Forelimb muscle (tissue), 1 donor: Measurements from ENCODE around the gene PGBD5. TPM values are rescaled to one million over a fixed set of nuclear protein-coding genes. Genes with fewer than 3 reads are reported as not detected.

Experiments
- DNase-seq: peaks from one replicate; pipeline ENCODE4 v3.0.0-alpha.2; 2013; ENCODE audit warnings: low read depth
- polyA plus RNA-seq: library from polyadenylated mRNA; unstranded; fragments of 120-200 nt; gene quantifications from one replicate; pipeline ENCODE4 v1.2.1, GENCODE V29; 2013; ENCODE audit not compliant: insufficient read length

Gene PGBD5
- polyA plus RNA-seq, 1 donor, result 13.5 TPM

DNA sequence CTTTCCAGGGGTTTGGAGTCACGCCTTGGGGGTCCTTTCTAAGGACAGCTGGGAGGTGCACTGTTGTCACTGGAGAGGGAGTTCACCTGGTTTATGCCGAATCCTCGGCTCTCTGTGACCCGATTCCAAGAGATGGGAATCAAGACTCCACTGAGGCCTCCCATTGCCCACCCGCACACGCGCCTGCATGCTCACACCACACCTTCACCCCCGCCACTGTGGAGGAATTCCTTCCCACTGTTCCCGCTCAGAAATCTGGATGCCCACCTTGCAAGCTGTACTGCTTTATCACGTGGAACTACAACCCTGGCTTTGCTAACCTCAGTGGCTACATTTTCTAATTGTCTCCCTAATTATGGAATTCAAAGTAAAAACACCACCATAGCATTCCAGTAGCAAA is 29.2 kb downstream of the PGBD5 start:
- no peak for DNase-seq

- no peak for DNase-seq
These were observed 30.2 kb downstream of the PGBD5 start for GRCh38 chr1:230395932-230396331.

- no peak for DNase-seq
These were observed 31.4 kb downstream of the PGBD5 start for GRCh38 chr1:230394741-230395140.

- no peak for DNase-seq
These were observed 32.0 kb downstream of the PGBD5 start for GRCh38 chr1:230394134-230394533.

DNA sequence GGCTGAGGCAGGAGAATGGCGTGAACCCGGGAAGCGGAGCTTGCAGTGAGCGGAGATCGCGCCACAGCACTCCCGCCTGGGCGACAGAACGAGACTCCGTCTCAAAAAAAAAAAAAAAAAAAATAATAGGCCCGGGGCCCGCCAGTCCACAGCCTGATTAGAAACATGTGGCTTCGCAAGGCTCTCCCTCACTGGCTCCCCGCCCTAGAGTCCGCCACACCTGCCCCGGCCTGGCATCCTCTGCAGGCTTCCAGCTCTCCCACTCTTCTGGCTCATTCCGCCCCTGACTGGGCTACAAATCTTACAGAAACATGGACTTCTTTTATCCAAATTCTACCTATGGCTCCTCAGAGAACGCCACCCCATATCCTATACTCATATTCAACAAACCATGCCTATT is 32.4 kb downstream of the PGBD5 start:
- no peak for DNase-seq

DNA sequence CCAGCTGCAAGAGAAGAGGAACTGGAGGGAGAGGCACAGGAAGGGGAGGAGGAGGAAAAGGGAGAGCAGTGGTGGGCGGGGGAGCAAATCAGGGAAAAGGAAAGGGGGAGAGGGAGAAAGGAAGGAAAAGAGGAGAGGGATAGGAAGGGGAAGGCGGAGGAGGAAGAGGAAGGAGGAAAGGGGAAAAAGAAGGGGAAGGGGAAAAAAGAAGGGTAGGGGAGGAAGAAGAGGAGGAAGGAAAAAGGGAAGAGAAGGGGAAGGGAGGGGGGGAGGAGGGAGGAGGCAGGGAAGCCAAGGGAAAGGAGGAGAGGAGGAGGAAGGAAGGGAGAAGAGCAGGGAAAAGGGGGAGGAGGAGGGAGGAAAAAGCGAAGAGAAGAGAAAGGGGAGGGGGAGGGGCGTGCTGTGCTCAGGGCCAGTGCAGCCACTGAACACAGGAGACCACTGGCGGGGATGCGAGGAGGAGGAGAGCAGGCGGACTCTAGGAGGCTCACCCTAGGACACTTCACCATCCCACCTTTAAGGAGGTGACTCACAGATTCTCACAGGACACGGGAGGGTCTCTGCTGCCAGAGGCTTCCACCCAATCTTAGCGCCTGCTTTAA is 33.1 kb downstream of the PGBD5 start:
- no peak for DNase-seq

DNA sequence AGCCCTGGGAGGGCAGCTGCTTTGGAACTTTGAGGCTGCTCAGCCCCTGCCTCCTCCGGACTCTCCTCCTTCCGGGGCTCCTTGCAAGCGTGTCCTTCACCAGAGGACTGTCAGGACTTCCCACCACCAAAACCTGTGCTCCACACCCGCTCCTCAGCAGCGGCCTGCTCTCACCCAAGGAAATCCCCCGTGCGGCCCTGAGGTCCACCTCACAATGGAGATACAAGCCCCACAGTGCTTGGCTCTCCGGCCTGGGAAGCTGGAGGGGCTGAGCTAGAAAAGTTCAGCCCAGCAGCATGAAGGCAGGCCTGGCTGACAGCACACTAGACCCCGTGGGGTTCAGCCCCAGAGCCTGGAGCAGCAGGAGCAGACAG is 33.6 kb downstream of the PGBD5 start:
- no peak for DNase-seq

DNA sequence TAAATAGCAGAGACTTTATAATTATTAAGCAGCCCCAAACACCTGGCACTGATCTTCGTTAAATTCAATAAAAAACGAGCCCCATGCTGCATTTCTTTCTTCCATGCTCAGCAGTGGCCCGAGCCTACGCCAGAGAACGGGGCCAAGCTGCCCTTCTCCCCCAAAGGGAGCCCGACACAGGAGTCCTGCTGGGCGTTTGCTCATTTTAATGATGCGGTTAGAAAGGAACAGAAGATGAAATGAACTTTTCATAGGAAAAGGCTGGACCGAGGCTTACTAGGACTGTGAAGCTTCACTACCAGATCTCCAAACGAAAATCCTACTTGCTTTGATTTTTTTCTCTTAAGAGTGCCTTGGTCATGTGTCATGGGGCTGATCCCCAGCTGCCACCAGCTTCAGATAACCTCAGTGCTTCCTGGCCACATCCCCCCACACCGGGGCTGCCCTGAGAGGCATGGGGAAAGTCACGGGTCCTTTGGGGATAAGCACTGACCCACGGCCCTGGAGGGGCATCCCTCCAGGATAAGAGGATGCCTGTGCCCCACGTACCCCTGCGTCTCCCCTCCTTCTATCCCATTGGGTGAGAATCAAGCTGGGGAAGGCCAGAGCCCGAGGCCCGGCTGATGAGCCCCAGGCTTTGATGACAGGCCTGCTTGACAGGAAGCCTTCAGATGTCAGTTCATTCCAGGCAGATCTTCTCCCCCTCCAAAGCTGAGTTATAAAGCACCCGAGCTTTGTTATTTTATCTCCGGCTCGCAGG is 34.2 kb downstream of the PGBD5 start:
- no peak for DNase-seq

DNA sequence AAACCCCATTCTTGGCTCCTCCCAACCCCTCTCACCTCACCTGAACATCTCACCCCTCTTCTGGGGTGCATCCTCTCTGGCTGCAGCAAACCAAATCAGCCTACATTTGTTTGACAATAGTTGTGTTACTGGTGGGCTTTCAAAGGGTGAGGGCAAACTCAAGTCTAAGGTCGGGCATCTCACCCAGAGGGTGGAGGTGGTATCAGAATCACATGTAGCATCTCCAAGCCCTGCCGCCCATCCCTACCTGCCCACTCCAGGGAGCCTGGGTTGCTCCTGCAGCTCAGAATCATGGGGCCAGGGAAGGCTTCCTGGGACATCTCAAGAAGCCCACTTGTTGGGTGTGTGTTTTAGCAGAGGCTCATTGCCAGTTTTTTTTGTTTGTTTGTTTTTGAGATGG is 35.8 kb downstream of the PGBD5 start:
- no peak for DNase-seq

DNA sequence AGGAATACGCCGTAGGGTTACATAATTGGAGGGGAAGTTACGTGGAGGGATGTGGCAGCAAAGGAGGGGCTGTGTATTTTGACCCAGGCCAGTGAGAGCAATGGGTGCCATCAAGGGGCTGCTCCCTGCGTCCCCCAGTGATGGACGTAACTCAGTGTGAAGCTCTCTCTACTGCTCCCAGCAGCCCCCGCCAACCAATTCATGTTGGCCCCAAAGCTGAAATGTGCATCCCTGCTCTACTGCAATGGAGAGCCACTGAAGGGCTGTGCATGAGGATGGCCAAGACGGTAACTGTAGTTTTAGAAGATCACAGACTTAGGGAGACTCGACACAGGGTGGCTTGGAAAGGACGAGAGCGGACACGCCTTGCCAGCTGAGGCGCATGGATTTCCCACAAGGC is 38.3 kb downstream of the PGBD5 start:
- no peak for DNase-seq

DNA sequence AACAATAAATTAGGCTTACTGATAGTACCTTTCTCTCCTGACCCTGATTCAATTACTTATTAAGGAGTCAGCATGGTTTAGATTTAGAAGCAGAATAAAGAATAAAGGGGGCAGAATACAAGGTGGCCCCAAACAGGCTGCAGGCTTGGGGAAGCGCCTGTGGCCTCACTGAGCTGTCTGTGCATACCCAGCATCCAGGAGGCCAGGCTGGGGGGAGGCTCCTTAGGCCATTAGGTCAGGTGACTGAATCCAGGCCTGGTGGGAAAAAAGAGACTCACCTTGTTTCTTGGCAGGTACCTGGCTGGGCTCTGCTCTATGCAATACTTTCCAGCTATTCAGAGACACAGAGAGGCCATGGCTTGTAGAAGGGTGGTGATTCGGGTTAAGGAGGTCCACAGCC is 38.8 kb downstream of the PGBD5 start:
- DNase-seq, result no peak

GRCh38 chr1:230386637-230387262 is 39.4 kb downstream of the PGBD5 start:
- DNase-seq, result no peak

DNA sequence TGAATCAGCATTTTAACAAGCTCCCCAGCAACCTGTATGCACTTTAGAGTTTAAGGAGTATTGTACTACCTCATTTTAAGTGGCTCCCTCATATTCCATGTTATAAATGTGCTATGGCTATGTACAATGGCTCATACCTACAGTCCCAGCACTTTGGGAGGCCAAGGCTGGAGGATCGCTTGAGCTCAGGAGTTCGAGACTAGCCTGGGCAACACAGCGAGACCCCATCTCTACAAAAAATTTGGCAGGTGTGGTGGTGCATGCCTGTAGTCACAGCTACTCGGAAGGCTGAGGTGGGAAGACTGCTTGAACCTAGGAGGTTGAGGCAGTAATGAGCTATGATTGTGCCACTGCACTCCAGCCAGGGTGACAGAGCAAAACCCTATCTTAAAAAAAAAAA is 40.2 kb downstream of the PGBD5 start:
- DNase-seq, result no peak

DNA sequence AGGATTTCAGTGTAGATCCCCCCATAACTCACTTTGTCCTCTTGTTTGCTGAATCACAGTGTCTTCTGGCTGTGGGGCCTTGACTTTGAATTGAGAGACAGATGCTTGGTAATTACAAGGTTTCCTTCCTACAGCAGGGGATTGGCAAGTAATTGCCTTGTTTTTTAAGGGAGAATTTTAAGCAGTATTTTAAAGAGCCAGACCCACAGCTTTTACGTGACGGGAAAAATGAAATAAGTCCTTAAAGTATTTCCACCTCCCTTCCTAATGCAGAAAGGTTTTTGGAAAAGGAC is 41.0 kb downstream of the PGBD5 start:
- no peak for DNase-seq

- no peak for DNase-seq
These were observed 41.6 kb downstream of the PGBD5 start for GRCh38 chr1:230384380-230385157.

GRCh38 chr1:230383425-230383824 is 42.7 kb downstream of the PGBD5 start:
- DNase-seq, result no peak

DNA sequence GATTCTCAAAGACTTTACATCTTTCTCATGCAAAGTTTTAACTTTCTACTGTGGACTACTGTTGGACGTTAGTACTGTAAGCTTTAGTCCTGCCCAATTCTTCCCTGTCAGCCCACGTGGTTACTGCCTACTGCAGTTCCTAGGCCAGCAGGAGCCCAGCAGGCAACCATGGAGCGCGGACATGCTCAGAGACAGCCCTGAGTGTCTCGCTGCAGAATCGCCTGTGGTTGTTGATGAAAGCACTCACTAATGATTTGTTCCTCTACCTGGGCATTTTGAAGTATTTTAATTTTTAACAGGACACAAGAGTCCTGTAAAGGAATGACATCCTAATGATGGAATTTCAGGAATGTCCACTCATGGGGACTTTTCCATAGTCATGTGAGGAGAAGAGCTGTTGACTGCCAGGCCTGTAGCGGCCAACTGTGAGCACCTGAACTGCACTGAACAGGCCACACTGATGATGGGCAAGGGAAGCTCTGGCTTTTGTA is 44.1 kb downstream of the PGBD5 start:
- no peak for DNase-seq

DNA sequence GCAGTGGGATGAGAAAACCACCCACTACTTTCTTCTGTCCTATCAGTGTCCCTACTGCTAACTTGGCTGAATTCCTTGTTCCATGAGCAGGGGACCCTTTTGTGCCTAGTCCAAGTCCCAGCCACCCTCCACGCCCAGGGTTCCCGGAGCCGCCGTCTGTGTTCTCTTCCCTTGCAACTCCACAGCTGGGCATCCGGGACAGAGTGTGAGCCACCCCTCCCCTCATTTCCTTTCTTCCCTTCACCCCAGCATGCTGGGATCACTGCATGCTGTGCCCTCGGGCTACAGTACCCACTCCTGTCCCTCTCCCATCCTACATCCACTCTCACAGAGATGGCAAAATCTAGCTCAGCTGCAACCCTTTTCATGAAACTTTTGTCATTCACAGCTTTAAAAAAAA is 44.5 kb downstream of the PGBD5 start:
- DNase-seq, result no peak

- DNase-seq, result no peak
These were observed 45.1 kb downstream of the PGBD5 start for GRCh38 chr1:230381049-230381467.

DNA sequence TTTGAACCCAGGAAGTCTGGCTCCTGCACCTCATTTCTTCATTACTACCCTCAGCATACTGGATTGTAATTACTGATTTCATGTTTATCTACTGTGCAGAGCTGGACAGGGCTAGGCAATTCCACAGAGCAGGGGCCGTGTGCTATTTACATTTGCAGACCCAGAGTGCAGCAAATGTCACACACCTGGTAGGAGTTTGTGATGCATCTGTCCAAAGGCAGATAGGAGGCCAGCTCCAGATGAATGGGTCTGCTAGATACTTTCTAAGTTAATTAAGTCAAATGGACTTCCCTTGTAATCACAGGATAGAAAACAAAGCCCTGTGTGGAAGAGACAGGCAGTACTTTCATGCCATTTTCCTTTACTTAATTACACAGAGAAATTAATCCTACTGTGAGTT is 46.2 kb downstream of the PGBD5 start:
- no peak for DNase-seq

DNA sequence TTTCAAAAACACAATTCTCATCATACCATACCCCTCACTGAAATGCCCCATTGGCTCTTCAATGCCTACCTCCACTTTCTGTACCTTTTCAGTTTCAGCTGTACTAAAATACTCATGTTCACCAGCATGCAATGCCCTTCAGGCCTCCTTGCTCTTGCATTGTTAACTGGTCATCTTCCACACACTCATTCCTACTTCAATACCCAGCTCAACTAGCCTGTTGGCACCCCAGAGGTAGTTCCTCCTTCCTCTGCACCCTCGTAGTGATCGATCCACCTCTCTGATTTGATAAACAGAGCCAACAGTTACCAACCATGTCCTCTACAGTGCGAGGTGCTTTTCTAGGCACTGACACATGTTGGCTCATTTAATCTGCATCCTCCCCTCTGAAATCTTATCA is 46.7 kb downstream of the PGBD5 start:
- no peak for DNase-seq

DNA sequence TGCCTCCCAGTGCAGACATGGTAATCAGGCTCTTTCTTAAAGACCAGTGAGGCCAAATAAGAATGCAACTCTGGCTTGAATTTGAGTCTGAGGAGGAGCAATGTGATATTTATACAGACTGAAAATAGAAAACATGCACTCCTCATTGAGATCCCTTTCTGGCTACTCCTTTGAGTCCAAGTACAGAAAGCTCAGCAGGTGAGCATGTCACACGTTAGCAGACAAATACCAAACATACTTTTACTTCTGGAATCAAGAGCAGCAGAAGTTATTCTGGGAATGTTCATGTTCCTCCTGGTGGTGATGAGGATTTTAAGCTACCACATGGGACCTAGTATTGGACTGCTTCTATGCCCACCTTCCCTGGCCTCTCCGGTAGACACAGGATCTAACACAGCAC is 48.3 kb downstream of the PGBD5 start:
- no peak for DNase-seq

DNA sequence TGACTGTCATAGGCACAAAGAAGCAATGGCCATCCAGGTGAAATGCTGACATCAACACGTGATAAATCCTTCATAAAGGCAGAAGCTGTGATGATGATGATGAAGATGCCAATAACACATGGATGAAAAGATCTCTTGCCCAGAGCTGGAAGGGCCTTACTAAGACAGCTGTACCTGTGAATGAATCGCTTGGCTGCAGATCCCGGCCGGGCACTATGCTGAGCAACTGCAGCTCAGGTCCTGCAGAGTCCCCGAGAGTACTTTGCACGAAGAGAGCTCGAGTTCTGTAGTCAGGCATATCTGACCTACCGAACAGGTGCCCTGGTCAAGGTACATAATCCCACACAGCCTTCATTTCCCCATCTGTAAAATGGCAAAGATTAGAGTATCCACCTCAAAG is 48.8 kb downstream of the PGBD5 start:
- no peak for DNase-seq
